NCI-H1417 (cell line): ENCODE measurements around the gene MPHOSPH10.
A peak's percentile ranks its signal among the peaks of the same experiment; 100 is the strongest.
"Not testable (repeated sequence)": the region's sequence is repeated elsewhere in the genome, so short reads cannot be mapped to it uniquely, and the experiment has no call there.

Source experiments
- DNase-seq, 3 experiments: peaks; one replicate each; lab custom pipeline; 2025; lab: John Stamatoyannopoulos, UW

MPHOSPH10 gene, protein sequence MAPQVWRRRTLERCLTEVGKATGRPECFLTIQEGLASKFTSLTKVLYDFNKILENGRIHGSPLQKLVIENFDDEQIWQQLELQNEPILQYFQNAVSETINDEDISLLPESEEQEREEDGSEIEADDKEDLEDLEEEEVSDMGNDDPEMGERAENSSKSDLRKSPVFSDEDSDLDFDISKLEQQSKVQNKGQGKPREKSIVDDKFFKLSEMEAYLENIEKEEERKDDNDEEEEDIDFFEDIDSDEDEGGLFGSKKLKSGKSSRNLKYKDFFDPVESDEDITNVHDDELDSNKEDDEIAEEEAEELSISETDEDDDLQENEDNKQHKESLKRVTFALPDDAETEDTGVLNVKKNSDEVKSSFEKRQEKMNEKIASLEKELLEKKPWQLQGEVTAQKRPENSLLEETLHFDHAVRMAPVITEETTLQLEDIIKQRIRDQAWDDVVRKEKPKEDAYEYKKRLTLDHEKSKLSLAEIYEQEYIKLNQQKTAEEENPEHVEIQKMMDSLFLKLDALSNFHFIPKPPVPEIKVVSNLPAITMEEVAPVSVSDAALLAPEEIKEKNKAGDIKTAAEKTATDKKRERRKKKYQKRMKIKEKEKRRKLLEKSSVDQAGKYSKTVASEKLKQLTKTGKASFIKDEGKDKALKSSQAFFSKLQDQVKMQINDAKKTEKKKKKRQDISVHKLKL

DNA sequence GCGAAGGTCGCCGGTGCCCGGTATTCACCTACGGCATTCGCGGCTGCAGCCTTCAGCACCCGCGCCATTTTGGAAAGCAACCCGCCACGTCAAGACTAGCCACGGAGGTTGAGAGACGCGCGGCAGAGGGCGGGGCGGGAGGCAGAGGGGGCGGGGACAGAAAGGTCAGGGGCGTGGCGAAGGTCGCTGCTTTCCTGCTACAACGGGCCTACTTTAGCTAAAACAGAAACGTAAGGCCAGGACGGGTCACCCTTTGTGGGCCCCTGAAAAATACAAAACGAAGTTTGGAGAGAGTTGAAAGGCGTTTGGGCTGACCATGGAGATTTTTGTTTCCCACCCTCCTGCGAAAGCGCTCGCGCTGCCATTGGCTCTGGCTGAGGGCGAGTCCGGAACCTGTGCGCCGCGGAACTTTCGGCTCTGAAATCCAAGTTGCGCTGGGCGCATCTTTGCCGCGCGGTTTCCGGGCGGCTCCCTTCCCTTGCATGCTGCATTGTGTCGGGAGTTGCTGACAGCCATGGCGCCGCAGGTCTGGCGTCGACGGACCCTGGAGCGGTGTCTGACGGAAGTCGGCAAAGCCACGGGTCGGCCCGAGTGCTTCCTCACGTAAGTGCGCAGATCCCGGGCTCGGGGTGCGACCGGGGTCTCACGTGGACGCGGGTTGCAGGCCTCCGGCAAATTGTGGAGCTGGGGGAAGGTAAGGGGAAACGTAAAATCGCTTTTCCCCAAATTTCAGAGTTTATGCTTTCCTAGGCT lies at the start of gene MPHOSPH10, which contains the start of gene MCEE:
Gene MPHOSPH10, plus strand, starts transcription at position 483 of the 753 bp plus-strand sequence. Its CDS starts 32 bp downstream, at position 515.
Gene MCEE, minus strand, starts transcription at position 78 of the 753 bp plus-strand sequence. Its CDS starts 10 bp downstream, at position 68.
- DNase-seq, result peak; percentile 85 to 97 (median 97)

DNA sequence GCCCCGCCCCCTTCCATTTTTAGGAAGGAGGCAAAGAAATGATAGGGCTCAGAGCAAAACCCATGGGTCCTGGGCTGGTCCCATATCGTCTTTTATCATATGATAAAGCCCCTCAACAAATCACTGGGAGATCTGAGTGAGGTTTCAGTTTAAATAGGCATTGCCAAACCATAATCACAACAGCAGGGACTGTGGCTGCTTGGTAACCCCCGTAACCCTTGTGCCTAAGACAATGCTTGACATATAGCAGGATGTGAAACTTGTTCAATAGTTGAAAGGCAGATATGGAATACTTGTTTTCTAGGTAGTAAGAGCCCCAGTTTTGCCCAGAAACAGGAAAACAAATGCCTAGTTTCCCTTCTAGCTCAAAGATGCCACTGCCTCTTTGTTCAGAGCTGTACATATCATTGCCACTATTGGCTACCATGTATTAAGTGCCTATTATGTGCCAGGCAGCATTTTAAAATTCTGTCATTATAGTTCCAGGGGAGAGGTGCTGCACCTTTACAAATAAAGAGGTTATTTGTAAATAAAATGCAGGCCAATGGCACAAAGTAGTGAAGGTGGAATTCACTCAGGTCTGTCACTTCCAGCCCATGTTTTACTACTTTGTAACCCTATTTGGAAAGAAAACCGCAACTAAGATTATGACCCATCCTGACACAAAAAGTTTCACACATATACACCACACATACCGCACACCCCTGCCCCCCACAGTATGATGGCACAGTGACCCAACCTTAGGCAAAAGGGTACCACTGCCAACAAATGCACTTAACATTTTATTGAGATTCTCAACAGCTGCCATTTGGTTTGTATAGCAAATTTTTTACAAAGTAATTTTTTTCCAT lies 47.8 kb upstream of the MPHOSPH10 start:
- no peak for DNase-seq

DNA sequence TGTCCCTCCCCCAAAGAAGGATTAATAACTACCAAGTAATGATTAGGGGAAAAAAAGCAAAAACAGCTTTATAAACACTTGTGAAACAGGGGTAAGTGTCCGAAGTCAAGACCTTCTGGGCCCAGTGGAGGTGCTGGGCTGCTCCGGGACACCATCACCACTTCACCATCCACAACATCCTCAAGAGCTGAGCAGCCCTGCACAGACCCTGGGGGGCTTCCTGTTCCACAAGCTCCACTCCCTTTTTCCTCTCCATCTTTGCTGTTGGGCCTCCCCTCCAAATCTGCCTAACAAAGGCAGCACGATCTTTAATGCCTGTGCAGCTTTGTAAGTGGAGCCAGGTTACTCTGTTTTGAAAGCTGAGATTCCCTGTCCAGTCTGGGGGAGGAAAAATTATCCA lies 47.1 kb upstream of the MPHOSPH10 start:
- DNase-seq, result not testable (repeated sequence)

DNA sequence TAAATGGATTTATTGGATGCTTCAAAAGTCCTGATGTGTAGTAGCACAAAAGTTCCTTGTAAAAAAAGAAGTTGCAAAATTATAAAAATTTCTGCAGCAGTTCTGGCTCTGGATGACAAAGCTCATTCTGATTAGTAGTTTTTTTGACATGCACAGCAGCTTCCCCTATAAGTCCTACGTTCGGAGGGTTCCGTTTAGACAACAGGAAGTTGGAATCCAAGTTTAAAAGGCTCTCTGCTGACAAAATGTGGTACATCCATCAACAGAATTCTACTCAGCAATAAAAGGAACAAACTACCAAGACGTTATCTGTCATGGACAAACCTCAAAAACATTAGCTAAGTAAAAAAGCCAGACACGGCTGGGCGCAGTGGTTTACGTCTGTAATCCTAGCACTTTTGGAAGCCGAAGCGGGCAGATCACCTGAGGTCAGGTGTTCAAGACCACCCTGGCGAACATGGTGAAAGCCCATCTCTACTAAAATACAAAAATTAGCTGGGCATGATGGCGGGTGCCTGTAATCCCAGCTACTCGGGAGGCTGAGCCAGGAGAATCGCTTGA lies 46.6 kb upstream of the MPHOSPH10 start:
- not testable (repeated sequence) for DNase-seq

DNA sequence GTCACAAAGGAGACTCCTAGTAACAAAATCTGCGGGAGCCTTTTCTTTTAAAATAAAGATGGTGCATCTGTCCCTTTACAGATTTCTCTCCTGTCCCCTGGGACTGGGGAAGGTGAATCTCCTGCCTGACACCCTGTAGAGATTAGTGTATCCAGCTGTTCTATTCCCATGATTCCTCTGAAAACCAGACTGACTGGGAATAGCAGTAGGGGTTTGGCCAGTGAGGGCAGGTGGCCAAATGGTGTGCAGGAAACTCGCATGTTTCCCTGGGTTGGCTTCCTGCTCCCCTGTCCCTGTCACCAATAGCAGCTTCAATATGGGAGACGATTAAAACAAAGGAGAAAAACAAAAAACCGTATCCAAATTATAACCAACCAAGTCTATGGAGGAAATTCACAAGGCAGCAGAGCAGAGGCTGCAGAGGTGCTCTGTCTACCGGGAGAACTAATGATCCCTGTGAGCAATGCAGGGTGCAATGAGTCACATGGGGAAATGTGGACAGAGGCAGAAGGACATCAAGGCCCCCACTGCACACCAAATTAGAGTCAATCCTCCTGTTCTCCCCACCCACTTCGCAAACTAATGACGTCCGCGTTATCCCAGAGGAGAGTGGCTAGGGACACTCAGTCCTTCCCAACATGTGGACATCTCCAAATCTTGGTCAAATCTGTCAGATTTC lies 45.0 kb upstream of the MPHOSPH10 start:
- peak in 1 of 3 experiments; percentile 40 for DNase-seq

DNA sequence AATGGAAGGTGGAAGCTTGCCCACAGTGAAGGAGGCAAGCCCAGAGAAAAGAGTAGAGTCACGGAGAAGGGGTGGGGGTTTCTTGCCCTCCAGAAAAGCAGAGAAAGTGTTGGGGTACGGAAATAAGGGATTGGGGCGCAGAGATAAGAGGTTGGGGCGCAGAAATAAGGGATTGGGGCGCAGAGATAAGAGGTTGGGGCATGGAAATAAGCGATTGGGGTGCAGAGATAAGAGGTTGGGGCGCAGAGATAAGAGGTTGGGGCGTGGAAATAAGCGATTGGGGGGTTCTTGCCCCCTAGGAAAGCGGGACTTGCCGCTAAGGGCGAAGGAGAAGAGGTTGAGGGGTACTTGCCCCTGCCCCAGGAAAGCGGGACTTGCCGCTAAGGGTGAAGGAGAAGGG lies 41.0 kb upstream of the MPHOSPH10 start:
- DNase-seq, result not testable (repeated sequence)

DNA sequence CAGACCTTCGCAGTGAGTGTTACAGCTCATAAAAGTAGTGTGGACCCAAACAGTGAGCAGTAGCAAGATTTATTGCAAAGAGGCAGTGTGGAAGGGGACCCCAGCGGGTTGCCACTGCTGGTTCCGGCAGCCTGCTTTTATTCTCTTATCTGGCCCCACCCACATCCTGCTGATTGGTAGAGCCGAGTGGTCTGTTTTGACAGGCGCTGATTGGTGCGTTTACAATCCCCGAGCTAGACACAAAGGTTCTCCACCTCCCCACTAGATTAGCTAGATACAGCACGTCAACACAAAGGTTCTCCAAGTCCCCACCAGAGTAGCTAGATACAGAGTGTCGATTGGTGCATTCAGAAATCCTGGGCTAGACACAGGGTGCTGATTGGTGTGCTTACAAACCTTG lies 38.6 kb upstream of the MPHOSPH10 start:
- not testable (repeated sequence) for DNase-seq

DNA sequence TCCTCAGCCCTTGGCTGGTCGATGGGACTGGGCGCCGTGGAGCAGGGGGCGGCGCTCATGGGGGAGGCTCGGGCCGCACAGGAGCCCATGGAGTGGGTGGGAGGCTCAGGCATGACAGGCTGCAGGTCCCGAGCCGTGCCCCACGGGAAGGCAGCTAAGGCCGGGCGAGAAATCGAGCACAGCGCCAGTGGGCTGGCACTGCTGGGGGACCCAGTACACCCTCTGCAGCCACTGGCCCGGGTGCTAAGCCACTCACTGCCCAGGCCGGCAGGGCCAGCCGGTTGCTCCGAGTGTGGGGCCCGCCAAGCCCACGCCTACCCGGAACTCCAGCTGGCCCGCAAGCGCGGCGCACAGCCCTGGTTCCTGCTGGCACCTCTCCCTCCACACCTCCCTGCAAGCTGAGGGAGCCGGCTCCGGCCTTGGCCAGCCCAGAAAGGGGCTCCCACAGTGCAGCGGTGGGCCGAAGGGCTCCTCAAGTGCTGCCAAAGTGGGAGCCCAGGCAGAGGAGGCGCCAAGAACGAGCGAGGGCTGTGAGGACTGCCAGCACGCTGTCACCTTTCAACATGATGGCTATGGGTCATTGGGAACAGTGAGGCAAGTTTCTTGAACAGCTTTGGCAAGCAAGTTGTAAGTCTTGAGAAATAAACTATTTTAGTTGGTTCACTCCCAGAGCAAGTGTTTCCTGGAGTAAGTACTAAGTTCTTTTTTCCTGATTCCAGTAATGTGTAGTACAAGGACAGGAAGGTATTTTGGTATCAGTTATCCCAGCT lies 37.8 kb upstream of the MPHOSPH10 start:
- not testable (repeated sequence) for DNase-seq

DNA sequence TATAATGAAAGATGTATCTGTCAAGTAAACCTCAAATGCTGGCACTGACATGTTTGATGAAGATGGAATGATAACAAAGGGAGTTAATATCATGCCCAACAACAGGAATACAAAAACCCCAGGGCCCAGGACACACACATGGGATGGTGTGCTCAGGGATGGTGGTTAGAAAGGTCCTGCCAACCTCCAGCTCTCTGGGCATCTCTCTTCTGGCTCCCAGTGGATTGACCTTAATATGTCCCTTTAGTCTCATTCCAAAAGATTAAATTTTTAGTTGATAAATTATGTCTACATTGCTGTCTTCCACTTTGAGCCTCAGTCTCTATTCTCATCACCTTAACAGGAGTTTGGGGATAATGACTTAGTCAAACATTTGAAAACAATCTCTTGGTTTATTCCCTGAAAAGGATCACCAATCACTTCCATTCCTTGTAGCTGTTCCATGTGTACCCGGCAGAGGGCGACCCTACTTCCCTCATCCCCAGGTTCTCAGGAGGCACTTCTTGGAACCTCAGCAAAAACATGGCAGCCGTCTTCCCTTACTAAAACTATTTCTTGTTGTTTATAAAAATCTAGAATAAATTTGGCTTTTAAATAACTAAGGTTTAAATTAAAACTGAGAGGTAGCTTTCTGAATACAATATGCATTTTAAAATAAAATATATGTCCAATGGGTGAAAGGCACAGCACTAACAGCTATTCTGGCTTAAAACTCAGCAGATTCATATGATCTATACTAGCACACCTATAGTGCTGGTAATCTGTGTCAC lies 30.1 kb upstream of the MPHOSPH10 start:
- peak; percentile 13 to 82 (median 48) for DNase-seq

DNA sequence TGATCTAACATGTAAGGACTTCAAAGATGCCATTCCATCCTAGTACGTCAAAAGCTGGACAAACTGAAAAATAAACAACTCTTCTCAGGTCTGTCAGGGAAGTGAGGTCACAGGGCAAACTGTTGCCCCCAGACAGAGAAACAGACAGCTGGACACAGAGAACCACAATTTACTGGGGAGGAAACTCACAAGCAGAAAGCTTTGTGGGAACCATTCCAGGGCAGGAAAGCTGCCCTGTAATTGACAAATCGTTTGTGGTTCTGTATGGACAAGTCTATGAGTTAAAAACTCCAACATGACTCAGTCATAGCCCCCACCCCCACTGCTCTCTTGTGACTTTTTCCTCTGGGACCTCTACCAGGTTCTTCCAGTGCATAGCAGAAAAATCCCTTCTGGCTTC lies 28.8 kb upstream of the MPHOSPH10 start:
- DNase-seq, result no peak

DNA sequence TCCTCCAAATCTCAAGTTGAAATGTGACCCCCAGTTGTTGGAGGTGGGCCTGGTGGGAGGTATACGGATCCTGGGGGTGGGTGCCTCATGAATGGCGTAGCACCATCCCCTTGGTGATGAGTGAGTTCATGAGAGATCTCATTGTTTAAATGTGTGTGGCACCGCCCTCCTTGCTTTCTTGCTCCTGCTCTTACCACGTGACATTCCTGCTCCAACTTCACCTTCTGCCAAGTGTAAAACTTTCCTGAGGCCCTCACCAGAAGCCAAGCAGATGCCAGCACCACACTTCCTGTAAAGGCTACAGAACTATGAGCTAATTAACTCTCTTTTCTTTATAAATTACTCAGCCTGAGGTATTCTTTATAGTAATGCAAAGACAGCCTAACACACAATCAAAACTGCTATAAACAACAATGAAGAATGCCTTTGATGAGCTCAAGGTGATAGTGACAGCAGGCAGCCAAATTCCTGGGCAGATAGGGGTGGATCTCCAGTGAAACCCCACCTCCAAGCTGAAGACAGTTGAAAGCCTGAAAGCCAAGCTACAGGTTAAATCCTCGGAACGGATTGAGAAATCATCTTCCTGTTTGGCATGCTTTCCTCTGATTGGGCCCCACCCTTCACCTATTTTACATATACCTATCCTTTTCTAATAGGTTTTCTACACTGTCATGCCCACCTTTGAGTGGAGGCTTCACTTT lies 27.3 kb upstream of the MPHOSPH10 start:
- no peak for DNase-seq

DNA sequence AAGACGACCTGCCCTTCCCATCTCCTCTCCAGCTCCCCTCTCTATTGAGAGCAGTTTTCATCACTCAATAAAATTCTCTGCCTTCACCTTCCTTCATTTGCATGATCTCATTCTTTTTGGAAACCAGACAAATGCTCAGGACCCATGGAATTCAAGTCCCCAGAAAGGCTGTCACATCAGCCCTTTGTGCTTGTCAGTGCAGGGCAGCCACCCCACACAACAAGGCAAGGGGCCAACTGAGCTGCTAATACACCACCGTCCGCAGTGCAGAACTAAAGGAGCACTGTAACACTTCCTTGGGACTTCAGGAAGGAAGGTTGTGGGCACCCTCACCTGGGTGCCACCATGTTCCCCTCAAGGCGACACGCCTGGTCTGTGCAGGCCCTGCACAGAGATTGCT lies 26.6 kb upstream of the MPHOSPH10 start:
- no peak for DNase-seq

DNA sequence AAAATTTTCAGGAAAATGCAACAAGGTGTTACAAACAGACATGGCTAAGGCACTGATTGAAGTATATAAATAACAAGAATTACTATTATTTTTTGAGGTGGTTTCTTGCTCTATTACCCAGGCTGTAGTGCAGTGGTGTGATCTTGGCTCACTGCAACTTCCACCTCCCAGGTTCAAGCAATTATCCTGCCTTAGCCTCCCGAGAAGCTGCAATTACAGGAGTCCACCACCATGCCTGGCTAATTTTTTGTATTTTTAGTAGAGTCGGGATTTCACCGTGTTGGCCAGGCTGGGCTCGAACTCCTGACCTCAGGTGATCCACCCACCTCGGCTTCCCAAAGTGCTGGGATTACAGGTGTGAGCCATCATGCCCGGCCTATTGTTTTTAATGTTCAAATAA lies 24.0 kb upstream of the MPHOSPH10 start:
- not testable (repeated sequence) for DNase-seq

DNA sequence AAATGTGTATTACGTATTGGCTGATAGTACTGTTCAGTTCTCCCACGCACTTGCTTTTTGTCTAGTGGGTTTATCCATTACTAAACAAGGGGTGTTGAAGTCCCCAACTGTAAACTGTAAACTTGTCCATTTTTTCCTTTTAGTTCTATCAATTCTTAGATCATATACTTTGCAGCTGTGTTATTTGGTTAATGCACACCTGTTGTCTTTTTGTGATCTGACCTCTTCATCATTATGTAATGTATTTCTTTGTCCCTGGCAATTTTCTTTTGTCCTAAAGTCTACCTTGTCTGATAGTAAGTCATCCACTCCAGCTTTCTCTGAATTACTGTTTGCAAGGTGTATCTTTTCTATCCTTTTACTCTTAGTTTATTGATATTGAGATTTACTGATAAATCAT lies 22.3 kb upstream of the MPHOSPH10 start:
- no peak for DNase-seq

DNA sequence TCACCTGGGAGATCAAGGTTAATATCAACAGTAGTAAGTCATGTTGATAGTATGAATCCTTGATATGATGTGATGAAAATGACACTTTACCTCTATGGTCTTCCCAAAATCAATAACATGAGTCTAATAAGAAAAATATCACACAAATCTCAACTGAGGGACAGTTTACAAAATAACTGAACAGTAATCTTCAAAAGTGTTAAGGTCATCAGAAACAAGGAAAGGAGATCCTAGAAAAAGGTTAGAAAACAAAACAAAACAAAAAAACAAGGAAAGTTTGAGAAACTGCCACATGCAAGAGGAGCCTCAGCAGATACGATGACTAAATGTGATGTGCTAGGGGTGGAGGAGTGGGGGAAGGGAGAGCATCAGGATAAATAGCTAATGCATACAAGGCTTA lies 16.6 kb upstream of the MPHOSPH10 start:
- DNase-seq, result no peak

DNA sequence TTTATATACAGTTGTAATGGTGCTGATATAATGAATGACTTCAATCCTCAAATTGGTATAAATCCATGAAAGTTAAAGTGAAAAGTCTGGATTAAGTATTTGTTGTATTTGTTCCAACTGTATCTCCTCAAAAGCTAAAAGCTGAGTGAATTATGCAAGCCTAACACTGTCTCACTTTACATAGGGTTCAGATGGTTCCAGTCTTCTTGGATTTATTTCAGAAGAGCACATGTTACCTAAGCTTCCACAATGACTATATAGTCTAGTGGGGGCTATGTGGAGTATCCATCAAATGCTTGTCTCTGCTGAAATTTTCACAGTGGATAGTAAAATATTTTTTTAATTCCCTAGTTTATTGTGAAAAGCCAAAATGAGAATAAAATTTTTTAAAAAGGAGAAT lies 13.4 kb upstream of the MPHOSPH10 start:
- DNase-seq, result no peak

DNA sequence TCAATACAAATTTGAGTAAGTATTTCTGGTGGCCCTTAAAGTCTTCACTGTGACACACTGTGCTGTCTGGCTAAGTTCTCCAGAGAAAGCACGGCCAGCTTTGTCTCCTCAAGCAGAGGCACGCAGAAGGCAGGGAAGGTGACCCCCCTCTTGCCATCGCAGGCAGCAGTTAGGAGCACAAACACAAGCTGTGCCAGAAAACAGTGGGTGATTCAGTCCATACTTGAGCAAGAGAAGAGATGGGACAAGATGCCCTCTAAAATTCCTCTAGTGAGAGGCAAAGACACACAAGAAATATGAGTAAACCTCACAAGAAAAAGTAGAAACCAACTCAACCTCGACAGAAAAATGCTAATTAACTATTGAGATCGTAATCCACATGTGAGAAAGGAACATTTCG lies 10.2 kb upstream of the MPHOSPH10 start:
- no peak for DNase-seq

DNA sequence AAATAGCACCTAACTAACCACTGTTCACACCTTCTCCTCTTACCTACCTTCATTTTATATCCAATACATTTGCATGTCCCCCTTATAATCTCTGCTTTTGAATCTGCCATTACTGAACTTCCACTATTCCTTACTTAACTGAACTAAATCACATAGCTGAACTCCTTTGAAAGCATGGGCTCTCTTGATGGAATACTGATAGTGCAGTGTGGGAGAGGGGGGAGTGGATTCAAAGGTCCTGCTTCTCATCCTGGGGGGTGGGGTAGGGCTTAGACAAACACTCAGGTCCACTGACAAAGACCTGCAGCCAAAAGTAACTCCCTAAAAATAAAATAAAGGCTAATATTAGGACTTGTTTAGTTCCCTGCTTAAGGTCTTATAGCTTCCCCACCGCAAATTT lies 9.0 kb upstream of the MPHOSPH10 start:
- DNase-seq, result no peak
